ENCODE measurements around the gene BEX3. TPM values are rescaled to one million over a fixed set of nuclear protein-coding genes. Genes with fewer than 3 reads are reported as not detected.

BEX3 gene
- total RNA-seq, 2 donors from 2014 or later = 595 to 651 TPM

GRCh38 chrX:103396660-103397059, 20.3 kb downstream of the BEX3 start:
- H3K27ac Mint-ChIP-seq = no peak overlapping the region
- H3K9ac ChIP-seq (ENCODE audit: extremely low read depth, low read length, poor library complexity, severe bottlenecking) = no peak overlapping the region
- no peaks in the 10 kb centered on the region for H3K27me3 ChIP-seq (ENCODE audit: control insufficient read depth, insufficient read depth, low read length, poor library complexity, severe bottlenecking)
- no peak for TF ChIP-seq CTCF (conservative IDR thresholded peaks at IDR 0.05)
- no peak for DNase-seq
- no peak overlapping the region for H3K4me3 ChIP-seq (ENCODE audit: low read length)
- peaks cover 49% of the 10 kb centered on the region for H3K27me3 Mint-ChIP-seq (ENCODE audit: insufficient read depth)
- H3K36me3 Mint-ChIP-seq (ENCODE audit: low read depth) = no peaks in the 10 kb centered on the region
- H3K9me3 ChIP-seq (ENCODE audit: control insufficient read depth, low read length) = no peaks in the 10 kb centered on the region
- H3K36me3 ChIP-seq (ENCODE audit: control insufficient read depth, insufficient read depth, low read length) = no peaks in the 10 kb centered on the region
- no peak overlapping the region for H3K4me3 Mint-ChIP-seq
- no peaks in the 10 kb centered on the region for H3K4me1 Mint-ChIP-seq
- no peak overlapping the region for H3K27ac ChIP-seq (ENCODE audit: low read depth, low read length)
- peaks cover 15% of the 10 kb centered on the region for H3K9me3 Mint-ChIP-seq
- WGBS, 2 experiments (ENCODE audit: insufficient coverage in 1 of 2, insufficient read length in 1 of 2) = 86% methylated on average over 2 of the region's 2 CpGs; no CpG with 5 or more reads in 1 of the 2 experiments
- H3K4me1 ChIP-seq (ENCODE audit: control insufficient read depth, insufficient read depth, low read length) = no peaks in the 10 kb centered on the region

GRCh38 chrX:103397707-103398106, 21.4 kb downstream of the BEX3 start:
- H3K4me1 ChIP-seq (ENCODE audit: control insufficient read depth, insufficient read depth, low read length) = no peaks in the 10 kb centered on the region
- no peak overlapping the region for H3K4me3 Mint-ChIP-seq
- no peaks in the 10 kb centered on the region for H3K4me1 Mint-ChIP-seq
- H3K27me3 Mint-ChIP-seq (ENCODE audit: insufficient read depth) = peaks cover 54% of the 10 kb centered on the region
- H3K27ac ChIP-seq (ENCODE audit: low read depth, low read length) = no peak overlapping the region
- H3K9me3 ChIP-seq (ENCODE audit: control insufficient read depth, low read length) = no peaks in the 10 kb centered on the region
- H3K9me3 Mint-ChIP-seq = peaks cover 15% of the 10 kb centered on the region
- no peaks in the 10 kb centered on the region for H3K36me3 Mint-ChIP-seq (ENCODE audit: low read depth)
- no peak overlapping the region for H3K4me3 ChIP-seq (ENCODE audit: low read length)
- no peaks in the 10 kb centered on the region for H3K36me3 ChIP-seq (ENCODE audit: control insufficient read depth, insufficient read depth, low read length)
- TF ChIP-seq CTCF (conservative IDR thresholded peaks at IDR 0.05) = no peak
- no peak overlapping the region for H3K9ac ChIP-seq (ENCODE audit: extremely low read depth, low read length, poor library complexity, severe bottlenecking)
- WGBS, 2 experiments (ENCODE audit: insufficient coverage in 1 of 2, insufficient read length in 1 of 2) = 89 to 100% methylated on average over 1 to 4 of the region's 4 CpGs
- H3K27ac Mint-ChIP-seq = no peak overlapping the region
- H3K27me3 ChIP-seq (ENCODE audit: control insufficient read depth, insufficient read depth, low read length, poor library complexity, severe bottlenecking) = no peaks in the 10 kb centered on the region
- DNase-seq = no peak

GRCh38 chrX:103398421-103398864, 22.1 kb downstream of the BEX3 start:
- Mint-ChIP-seq H3K4me1 (no peaks in the 10 kb centered on the region), H3K27ac (no peak overlapping the region), H3K27me3 (ENCODE audit: insufficient read depth) (peaks cover 57% of the 10 kb centered on the region), H3K4me3 (no peak overlapping the region), H3K36me3 (ENCODE audit: low read depth) (no peaks in the 10 kb centered on the region), H3K9me3 (peaks cover 17% of the 10 kb centered on the region)
- no peak overlapping the region for H3K4me3 ChIP-seq (ENCODE audit: low read length)
- H3K4me1 ChIP-seq (ENCODE audit: control insufficient read depth, insufficient read depth, low read length) = no peaks in the 10 kb centered on the region
- no peak for DNase-seq
- TF ChIP-seq CTCF (conservative IDR thresholded peaks at IDR 0.05) = no peak
- H3K9ac ChIP-seq (ENCODE audit: extremely low read depth, low read length, poor library complexity, severe bottlenecking) = no peak overlapping the region
- no peaks in the 10 kb centered on the region for H3K9me3 ChIP-seq (ENCODE audit: control insufficient read depth, low read length)
- WGBS, 2 experiments (ENCODE audit: insufficient coverage in 1 of 2, insufficient read length in 1 of 2) = 86% methylated on average over 1 of the region's 1 CpG; no CpG with 5 or more reads in 1 of the 2 experiments
- H3K27ac ChIP-seq (ENCODE audit: low read depth, low read length) = no peak overlapping the region
- H3K27me3 ChIP-seq (ENCODE audit: control insufficient read depth, insufficient read depth, low read length, poor library complexity, severe bottlenecking) = no peaks in the 10 kb centered on the region
- no peaks in the 10 kb centered on the region for H3K36me3 ChIP-seq (ENCODE audit: control insufficient read depth, insufficient read depth, low read length)

Data from endodermal cell (in vitro differentiated cells).